GM12878 (cell line): ENCODE measurements around the gene USP9X. TPM values are rescaled to one million over a fixed set of nuclear protein-coding genes. Genes with fewer than 3 reads are reported as not detected.

Experiments
- ATAC-seq: fragments of 200-7000 bp; cut with Tn5 transposase; 3 replicates; pipeline ENCODE4 v1.9.1; 2020; ENCODE audit warnings: mild to moderate bottlenecking, moderate library complexity
- BruUV-seq: library from RNA; stranded (reverse); fragments of 400-500 nt; replicated peaks from 2 replicates; lab custom pipeline; 2021; lab: Mats Ljungman, UMichigan
- CTCF ChIA-PET: fragments of 300-600 bp; sonication (Branson Sonifier 250); formaldehyde crosslinking; extraction: SDS; loops from one replicate; lab custom pipeline; 2021; ENCODE audit warnings: inconsistent platforms; lab: Yijun Ruan, JAX
- POLR2A ChIA-PET: fragments of 350-600 bp; formaldehyde crosslinking; extraction: SDS; loops from one replicate; lab custom pipeline; 2021; ENCODE audit warnings: inconsistent platforms; lab: Charles Lee
- RAD21 ChIA-PET: fragments of 300-600 bp; sonication (Branson Sonifier 250); formaldehyde crosslinking; loops from one replicate; lab custom pipeline; 2023; ENCODE audit warnings: antibody characterized with exemption; ENCODE audit not compliant: unreplicated experiment; lab: Charles Lee
- SMC1A ChIA-PET: fragments of 300-600 bp; sonication (Branson Sonifier 250); formaldehyde crosslinking; loops from one replicate; lab custom pipeline; 2023; ENCODE audit not compliant: unreplicated experiment, uncharacterized antibody; lab: Charles Lee
- DNase-seq: peaks from one replicate; pipeline ENCODE4 v3.0.0-alpha.2; 2011; ENCODE audit warnings: low read depth, low spot score
- FAIRE-seq: peaks from 3 replicates; lab custom pipeline; 2011; peaks lifted over from hg19 to GRCh38; lab: Jason Lieb, UNC
- H2AFZ ChIP-seq: 2 replicates; pipeline ENCODE4 v1.6.0; 2011; ENCODE audit warnings: low read depth, low read length, control low read depth; ENCODE audit not compliant: control insufficient read depth
- H3K27ac ChIP-seq: 2 replicates; pipeline ENCODE4 v1.5.1; 2011; ENCODE audit warnings: control low read depth; ENCODE audit not compliant: control insufficient read depth, insufficient read depth
- H3K27me3 ChIP-seq, 2 experiments: replicated peaks in 1 of 2; 2 replicates each; pipeline versions ENCODE4 v1.6.0 to v1.6.1; 2011; ENCODE audit warnings: low read length in 1 of 2; ENCODE audit not compliant: control insufficient read depth in 2 of 2, insufficient read depth in 2 of 2
- H3K36me3 ChIP-seq, 2 experiments: 2 replicates each; pipeline ENCODE4 v1.5.1; 2011; ENCODE audit warnings: low read length in 1 of 2; ENCODE audit not compliant: control insufficient read depth in 2 of 2, insufficient read depth in 2 of 2
- H3K4me1 ChIP-seq: 2 replicates; pipeline ENCODE4 v1.6.1; 2011; ENCODE audit warnings: mild to moderate bottlenecking, low read length, moderate library complexity, mixed read lengths; ENCODE audit not compliant: control insufficient read depth, insufficient read depth
- H3K4me2 ChIP-seq: 2 replicates; pipeline ENCODE4 v1.6.0; 2011; ENCODE audit warnings: control low read depth; ENCODE audit not compliant: control insufficient read depth, insufficient read depth
- H3K4me3 ChIP-seq: fragments of 200-600 bp; sonication (generic); 2 replicates; pipeline ENCODE4 v1.5.1; 2016
- H3K79me2 ChIP-seq: 2 replicates; pipeline ENCODE4 v1.6.0; 2011; ENCODE audit warnings: low read length; ENCODE audit not compliant: control insufficient read depth, insufficient read depth
- H3K9ac ChIP-seq: 2 replicates; pipeline ENCODE4 v1.8.0; 2011; ENCODE audit warnings: low read length, control low read depth, mixed read lengths; ENCODE audit not compliant: control insufficient read depth, insufficient read depth
- H3K9me3 ChIP-seq: replicated peaks from 3 replicates; pipeline ENCODE4 v1.5.1; 2011; ENCODE audit warnings: mild to moderate bottlenecking, low read length; ENCODE audit not compliant: control insufficient read depth, insufficient read depth
- H4K20me1 ChIP-seq: 2 replicates; pipeline ENCODE4 v1.6.0; 2011; ENCODE audit not compliant: control insufficient read depth, insufficient read depth
- ATF7 ChIP-seq: fragments of 450-650 bp; IDR thresholded peaks from 2 replicates; pipeline ENCODE4 v1.6.1; 2016; ENCODE audit warnings: low read depth, mild to moderate bottlenecking
- BMI1 ChIP-seq: fragments of 450-650 bp; IDR thresholded peaks from 2 replicates; pipeline ENCODE4 v1.6.1; 2016; ENCODE audit warnings: mild to moderate bottlenecking, moderate library complexity, borderline replicate concordance
- CEBPB ChIP-seq, 2 experiments: fragments of 150-350 bp in 1 of 2; IDR thresholded peaks; 2 replicates each; pipeline ENCODE4 v1.6.1; 2012 to 2014; ENCODE audit warnings: low read depth in 2 of 2, low read length in 2 of 2, borderline replicate concordance in 1 of 2, inconsistent platforms in 1 of 2
- CREM ChIP-seq: IDR thresholded peaks from 2 replicates; pipeline ENCODE4 v1.6.1; 2014; ENCODE audit warnings: antibody characterized with exemption, low read depth
- GATAD2B ChIP-seq: fragments of 450-650 bp; conservative IDR thresholded peaks from 2 replicates; pipeline ENCODE4 v1.6.1; 2017; ENCODE audit warnings: low read depth, mild to moderate bottlenecking, moderate library complexity
- HDGF ChIP-seq: fragments of 450-650 bp; IDR thresholded peaks from 2 replicates; pipeline ENCODE4 v1.6.1; 2016; ENCODE audit warnings: antibody characterized with exemption
- IKZF1 ChIP-seq: fragments of 450-650 bp; conservative IDR thresholded peaks from 2 replicates; pipeline ENCODE4 v1.6.1; 2017; ENCODE audit warnings: antibody characterized with exemption, mild to moderate bottlenecking
- JUND ChIP-seq: IDR thresholded peaks from 2 replicates; pipeline ENCODE4 v1.6.1; 2012; ENCODE audit warnings: low read depth, mild to moderate bottlenecking, low read length, improper control_type of control experiment, moderate library complexity
- MTA2 ChIP-seq: fragments of 450-650 bp; IDR thresholded peaks from 2 replicates; pipeline ENCODE4 v1.6.1; 2016; ENCODE audit warnings: low read depth, mild to moderate bottlenecking, moderate library complexity
- NR2F1 ChIP-seq: fragments of 450-650 bp; conservative IDR thresholded peaks from 2 replicates; pipeline ENCODE4 v1.6.1; 2017; ENCODE audit warnings: mild to moderate bottlenecking
- RCOR1 ChIP-seq: conservative IDR thresholded peaks from 2 replicates; pipeline ENCODE4 v1.6.1; 2012; ENCODE audit warnings: low read depth, low read length, improper control_type of control experiment
- REST ChIP-seq: IDR thresholded peaks from 2 replicates; pipeline ENCODE4 v1.6.1; 2012; ENCODE audit warnings: mild to moderate bottlenecking, low read depth, low read length
- RUNX3 ChIP-seq: IDR thresholded peaks from 2 replicates; pipeline ENCODE4 v1.6.1; 2012; ENCODE audit warnings: low read length, inconsistent platforms
- TAF1 ChIP-seq: IDR thresholded peaks from 2 replicates; pipeline ENCODE4 v1.6.1; 2011; ENCODE audit warnings: mild to moderate bottlenecking, low read depth, low read length, borderline replicate concordance
- TCF3 ChIP-seq: IDR thresholded peaks from 2 replicates; pipeline ENCODE4 v1.6.1; 2012; ENCODE audit warnings: low read depth, mild to moderate bottlenecking, low read length, borderline replicate concordance; ENCODE audit not compliant: insufficient read depth
- WGBS: methylation state at CpG from one replicate; pipeline ENCODE4 v1.1.6; 2016; ENCODE audit warnings: low lambda C conversion rate; ENCODE audit not compliant: insufficient replicate concordance, insufficient coverage; ENCODE audit errors: missing lambda C conversion rate; 5-methylcytosine and 5-hydroxymethylcytosine counted together
- in situ Hi-C: fragments of 300-500 bp; cut with MboI; formaldehyde crosslinking; loops from 9 replicates; pipeline ENCODE4 v1.14.3; 2018; ENCODE audit warnings: mixed read lengths
- intact Hi-C: fragments of 100-400 bp; cut with micrococcal nuclease; formaldehyde crosslinking; loops from one replicate; pipeline ENCODE4 v1.14.2; 2022; ENCODE audit not compliant: unreplicated experiment
- polyA plus RNA-seq, 11 experiments: library from polyadenylated mRNA; depleted of rRNA in 4 of 11; unstranded in 6 of 11; stranded (reverse) in 5 of 11; fragments of >200 nt; fragmentation: Nextera tagmentation in 4 of 11; fragmentation: Illumina TruSeq in 1 of 11; extraction: Ambion mirVana in 4 of 11; extraction: Trizol in 1 of 11; gene quantifications; 1 replicate in 1 of 11; 2 replicates in 10 of 11; pipeline versions ENCODE4 v1.2.1 to v1.2.3, GENCODE V29; 2011 to 2016; ENCODE audit warnings: inconsistent platforms in 2 of 11, missing spikeins in 2 of 11, low read depth in 1 of 11
- total RNA-seq, 4 experiments: library from RNA; depleted of rRNA in 3 of 4; stranded (reverse); fragments of >200 nt in 3 of 4; fragmentation: Illumina TruSeq in 1 of 4; extraction: Trizol in 1 of 4; gene quantifications; 2 replicates each; pipeline versions ENCODE4 v1.2.1 to v1.2.3, GENCODE V29; 2013 to 2021
- TF ChIP-seq, protein P1 (sequence below): IDR thresholded peaks from 2 replicates; pipeline ENCODE4 v1.6.1; 2011; ENCODE audit warnings: low read depth, mild to moderate bottlenecking, low read length, moderate library complexity, borderline replicate concordance; ENCODE audit errors: extremely low read depth

USP9X gene
- total and polyA plus RNA-seq, 10 of the 15 experiments (the other 5 are each of a cell fraction or from before 2014, with no cell fraction given), result 9.3 to 61.6 (median 31.7) TPM

DNA sequence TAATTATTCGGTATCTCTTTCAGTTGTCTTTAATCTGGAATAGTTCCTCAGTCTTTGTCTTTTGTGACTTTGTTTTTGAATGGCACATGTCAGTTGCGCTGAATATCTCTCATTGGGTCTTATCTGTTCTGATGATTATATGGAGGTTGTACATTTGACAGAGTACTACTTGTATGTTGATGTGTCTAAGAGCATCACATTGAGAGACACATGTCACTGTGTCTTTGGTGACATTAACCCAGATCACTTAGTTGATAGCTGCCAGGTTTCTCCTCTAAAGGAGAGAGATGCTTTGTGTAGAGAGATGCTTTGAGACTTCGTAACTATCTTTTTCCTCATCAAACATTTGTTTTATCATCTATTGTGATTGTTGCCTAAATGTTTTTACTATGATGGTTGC, 92.1 kb downstream of the USP9X start (continued):
- TF ChIP-seq REST, result no peak

DNA sequence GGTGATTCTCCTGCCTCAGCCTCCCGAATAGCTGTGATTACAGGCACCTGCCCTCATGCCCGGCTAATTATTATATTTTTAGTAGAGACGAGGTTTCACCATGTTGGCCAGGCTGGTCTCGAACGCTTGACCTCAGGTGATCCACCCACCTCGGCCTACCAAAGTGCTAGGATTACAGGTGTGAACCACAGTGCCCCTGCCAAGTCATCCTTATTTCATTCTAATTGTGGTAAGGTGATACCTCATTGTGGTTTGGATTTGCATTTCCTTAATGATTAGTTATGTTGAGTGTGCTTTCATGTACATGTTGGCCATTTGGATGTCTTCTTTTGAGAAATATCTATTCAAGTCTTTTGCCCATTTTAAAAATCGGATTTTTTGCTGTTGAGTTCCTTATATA, 93.0 kb downstream of the USP9X start:
- no peak overlapping the region for H3K27ac ChIP-seq
- H3K9me3 ChIP-seq, result no peaks in the 10 kb centered on the region
- H3K27me3 ChIP-seq, result no peaks in the 10 kb centered on the region
- H3K9ac ChIP-seq, result no peak overlapping the region
- DNase-seq (peak; percentile 54), FAIRE-seq (peak; percentile 44), ATAC-seq (peak; percentile 72)
- POLR2A ChIA-PET, result interaction anchor here (0.6 to 1.1 kb wide), 2 partner anchors 10 to 205 kb away, joined by 3 to 9 read pairs; no protein-coding TSS in a partner anchor
- no peaks in the 10 kb centered on the region; the same call in 1 of the 2 replicates for H3K79me2 ChIP-seq
- WGBS, result 64% methylated on average over 5 of the region's 7 CpGs
- H3K4me3 ChIP-seq, result no peak overlapping the region
- peaks cover 8% of the 10 kb centered on the region for H3K4me1 ChIP-seq
- RAD21 ChIA-PET, result interaction anchor here (0.6 to 10.5 kb wide), 3 partner anchors 59 to 298 kb away, joined by 3 to 116 read pairs (median 37); no protein-coding TSS in a partner anchor
- in situ Hi-C loops, result no loop called here
- no peak overlapping the region for H2AFZ ChIP-seq
- SMC1A ChIA-PET, result interaction anchor here (0.7 to 11.4 kb wide), 7 partner anchors 36 to 526 kb away, joined by 3 to 163 read pairs (median 4); no protein-coding TSS in a partner anchor
- H3K36me3 ChIP-seq, result peaks cover 0 to 4% of the 10 kb centered on the region in 2 experiments; a peak in 2 of 4 replicates
- H4K20me1 ChIP-seq, result no peaks in the 10 kb centered on the region
- intact Hi-C loops, result no loop called here
- BruUV-seq, result no TSS peak
- CTCF ChIA-PET, result interaction anchor here (2.7 to 9.8 kb wide), 5 partner anchors 55 to 582 kb away, joined by 13 to 227 read pairs (median 39); no protein-coding TSS in a partner anchor
- H3K4me2 ChIP-seq, result no peak overlapping the region
- TF ChIP-seq MTA2, result peak; percentile 88
- TF ChIP-seq BMI1, result peak; percentile 32; the same call in 1 of the 2 replicates
- TF ChIP-seq GATAD2B, result no peak
- TF ChIP-seq HDGF, result 0 out of 2 replicates have a peak, but pooled peaks have one; percentile 35
- no peak for TF ChIP-seq JUND
- no peak for TF ChIP-seq CREM
- no peak for TF ChIP-seq TCF3
- TF ChIP-seq RCOR1, result no peak
- no peak for TF ChIP-seq TAF1
- peak; percentile 78 for TF ChIP-seq RUNX3
- TF ChIP-seq ATF7, result peak; percentile 82
- peak; percentile 51; the same call in 1 of the 2 replicates for TF ChIP-seq IKZF1
- TF ChIP-seq, protein P1, sequence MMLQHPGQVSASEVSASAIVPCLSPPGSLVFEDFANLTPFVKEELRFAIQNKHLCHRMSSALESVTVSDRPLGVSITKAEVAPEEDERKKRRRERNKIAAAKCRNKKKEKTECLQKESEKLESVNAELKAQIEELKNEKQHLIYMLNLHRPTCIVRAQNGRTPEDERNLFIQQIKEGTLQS, result no peak
- TF ChIP-seq NR2F1, result peak; percentile 83
- no peak for TF ChIP-seq CEBPB (IDR thresholded peaks at IDR 0.05; ENCODE audit: borderline replicate concordance in 1 of 2, low read depth in 2 of 2, low read length in 2 of 2)
